Fibroblast of villous mesenchyme (primary cell): ENCODE results near the gene ETFDH. TPM values are rescaled to one million over a fixed set of nuclear protein-coding genes. Genes with fewer than 3 reads are reported as not detected.
A peak's percentile ranks its signal among the peaks of the same experiment; 100 is the strongest.
"Not testable (repeated sequence)": the region's sequence is repeated elsewhere in the genome, so short reads cannot be mapped to it uniquely, and the experiment has no call there.

Source experiments
- DNase-seq: peaks from one replicate; pipeline ENCODE4 v3.0.0-alpha.2; 2010; ENCODE audit warnings: low read depth
- H3K4me3 ChIP-seq: 2 replicates; pipeline ENCODE4 v1.5.1; 2011; ENCODE audit warnings: low read depth, mild to moderate bottlenecking, low read length
- CTCF ChIP-seq: IDR thresholded peaks from 2 replicates; pipeline ENCODE4 v1.5.1; 2012; ENCODE audit warnings: low read depth, mild to moderate bottlenecking, low read length; ENCODE audit not compliant: insufficient read depth
- total RNA-seq: library from RNA; depleted of rRNA; stranded (reverse); fragments of >200 nt; gene quantifications from 2 replicates; pipeline ENCODE4 v1.2.3, GENCODE V29; 2012

ETFDH gene
- total RNA-seq, 1 donor, result 25.9 TPM

- no peak overlapping the region for H3K4me3 ChIP-seq
- DNase-seq, result no peak
- TF ChIP-seq CTCF, result no peak
Observed at GRCh38 chr4:158678767-158679166, 6.7 kb downstream of the ETFDH start.

GRCh38 chr4:158681629-158682028 is 9.5 kb downstream of the ETFDH start:
- TF ChIP-seq CTCF, result no peak
- no peak for DNase-seq
- no peak overlapping the region for H3K4me3 ChIP-seq

GRCh38 chr4:158682066-158682465 is 10.0 kb downstream of the ETFDH start:
- no peak for DNase-seq
- no peak overlapping the region for H3K4me3 ChIP-seq
- no peak for TF ChIP-seq CTCF

GRCh38 chr4:158688813-158689212 is 16.7 kb downstream of the ETFDH start:
- no peak for TF ChIP-seq CTCF
- no peak overlapping the region for H3K4me3 ChIP-seq
- DNase-seq, result no peak

GRCh38 chr4:158704274-158704673 is 32.2 kb downstream of the ETFDH start:
- no peak for TF ChIP-seq CTCF

GRCh38 chr4:158710814-158711213 is 38.7 kb downstream of the ETFDH start:
- DNase-seq, result peak; percentile 3
- no peak overlapping the region for H3K4me3 ChIP-seq
- peak; percentile 22 for TF ChIP-seq CTCF

More at GRCh38 chr4:158704274-158704673, 32.2 kb downstream of the ETFDH start:
- no peak overlapping the region for H3K4me3 ChIP-seq
- no peak for DNase-seq

GRCh38 chr4:158712622-158713021 is 40.5 kb downstream of the ETFDH start:
- H3K4me3 ChIP-seq, DNase-seq: not testable (repeated sequence)
